ENCODE measurements around the gene APBA3. TPM values are rescaled to one million over a fixed set of nuclear protein-coding genes. Genes with fewer than 3 reads are reported as not detected.
"Not testable (repeated sequence)": the region's sequence is repeated elsewhere in the genome, so short reads cannot be mapped to it uniquely, and the experiment has no call there.

APBA3 gene
- total RNA-seq, 1 donor from 2014 or later: 12.3 TPM

GRCh38 chr19:3774621-3775373 is 13.3 kb upstream of the APBA3 start:
- DNase-seq (no peak), ATAC-seq (ENCODE audit: poor library complexity) (no peak)
- intact Hi-C loops (cut with DNase I): no loop called here

GRCh38 chr19:3773814-3774515 is 12.5 kb upstream of the APBA3 start:
- no peak for DNase-seq
- intact Hi-C loops (cut with DNase I): no loop called here
- no peak for ATAC-seq (ENCODE audit: poor library complexity)

- ATAC-seq (ENCODE audit: poor library complexity) (no peak), DNase-seq (no peak)
- intact Hi-C loops (cut with DNase I): no loop called here
Measured at GRCh38 chr19:3771906-3772455, 10.5 kb upstream of the APBA3 start, which contains the start of gene RAX2. Gene RAX2 (minus strand): TSS chr19:3772228. CDS start chr19:3771742, 486 bp downstream.

GRCh38 chr19:3771000-3771905 is 9.8 kb upstream of the APBA3 start:
- intact Hi-C loops (cut with DNase I): no loop called here
- no peak for DNase-seq
- ATAC-seq (ENCODE audit: poor library complexity): no peak

- intact Hi-C loops (cut with DNase I): no loop called here
- ATAC-seq (ENCODE audit: poor library complexity) (no peak), DNase-seq (no peak)
Measured at GRCh38 chr19:3770136-3770999, 8.9 kb upstream of the APBA3 start.

- ATAC-seq (ENCODE audit: poor library complexity): no peak
- intact Hi-C loops (cut with DNase I): no loop called here
Measured at GRCh38 chr19:3769494-3769893, 8.0 kb upstream of the APBA3 start.

GRCh38 chr19:3768748-3769099 is 7.2 kb upstream of the APBA3 start:
- intact Hi-C loops (cut with DNase I): no loop called here
- DNase-seq: no peak
- ATAC-seq (ENCODE audit: poor library complexity): no peak

More at GRCh38 chr19:3769494-3769893, 8.0 kb upstream of the APBA3 start:
- no peak for DNase-seq

- DNase-seq (no peak), ATAC-seq (ENCODE audit: poor library complexity) (no peak)
- intact Hi-C loops (cut with DNase I): no loop called here
Measured at GRCh38 chr19:3768015-3768747, 6.7 kb upstream of the APBA3 start.

- no peak for ATAC-seq (ENCODE audit: poor library complexity)
- intact Hi-C loops (cut with DNase I): no loop called here
- DNase-seq: no peak
Measured at GRCh38 chr19:3767050-3767449, 5.6 kb upstream of the APBA3 start.

GRCh38 chr19:3766520-3766919 is 5.0 kb upstream of the APBA3 start:
- DNase-seq: no peak
- intact Hi-C loops (cut with DNase I): no loop called here

GRCh38 chr19:3765757-3766156 is 4.3 kb upstream of the APBA3 start:
- intact Hi-C loops (cut with DNase I); DNase-seq; ATAC-seq (ENCODE audit: poor library complexity): not testable (repeated sequence)

More at GRCh38 chr19:3766520-3766919, 5.0 kb upstream of the APBA3 start:
- no peak for ATAC-seq (ENCODE audit: poor library complexity)

GRCh38 chr19:3765121-3765520 is 3.6 kb upstream of the APBA3 start:
- DNase-seq (no peak), ATAC-seq (ENCODE audit: poor library complexity) (no peak)
- intact Hi-C loops (cut with DNase I): no loop called here

GRCh38 chr19:3762501-3763459 is 1.3 kb upstream of the APBA3 start, which contains the start of gene MRPL54:
Gene MRPL54 (plus strand): TSS chr19:3762682. CDS start chr19:3762701, 19 bp downstream.
- ATAC-seq (ENCODE audit: poor library complexity): peak; percentile 97
- intact Hi-C loops (cut with DNase I): no loop called here

GRCh38 chr19:3762130-3762473 is 610 bp upstream of the APBA3 start:
- intact Hi-C loops (cut with DNase I): no loop called here
- DNase-seq (no peak), ATAC-seq (ENCODE audit: poor library complexity) (no peak)

More at GRCh38 chr19:3762501-3763459, 1.3 kb upstream of the APBA3 start, which contains the start of gene MRPL54:
- DNase-seq: peak; percentile 100

GRCh38 chr19:3760871-3761361 is 576 bp downstream of the APBA3 start:
- intact Hi-C loops (cut with DNase I): no loop called here
- no peak for ATAC-seq (ENCODE audit: poor library complexity)
- no peak for DNase-seq

Data from Right ventricle myocardium superior (tissue), 1 donor.